HG03571 (cell line): ENCODE results near the gene SOX4.

Source experiments
- ATAC-seq: cut with Tn5 transposase; IDR thresholded peaks from one replicate; pipeline ENCODE4 v1.9.1; 2021; ENCODE audit not compliant: unreplicated experiment

Gene SOX4

DNA sequence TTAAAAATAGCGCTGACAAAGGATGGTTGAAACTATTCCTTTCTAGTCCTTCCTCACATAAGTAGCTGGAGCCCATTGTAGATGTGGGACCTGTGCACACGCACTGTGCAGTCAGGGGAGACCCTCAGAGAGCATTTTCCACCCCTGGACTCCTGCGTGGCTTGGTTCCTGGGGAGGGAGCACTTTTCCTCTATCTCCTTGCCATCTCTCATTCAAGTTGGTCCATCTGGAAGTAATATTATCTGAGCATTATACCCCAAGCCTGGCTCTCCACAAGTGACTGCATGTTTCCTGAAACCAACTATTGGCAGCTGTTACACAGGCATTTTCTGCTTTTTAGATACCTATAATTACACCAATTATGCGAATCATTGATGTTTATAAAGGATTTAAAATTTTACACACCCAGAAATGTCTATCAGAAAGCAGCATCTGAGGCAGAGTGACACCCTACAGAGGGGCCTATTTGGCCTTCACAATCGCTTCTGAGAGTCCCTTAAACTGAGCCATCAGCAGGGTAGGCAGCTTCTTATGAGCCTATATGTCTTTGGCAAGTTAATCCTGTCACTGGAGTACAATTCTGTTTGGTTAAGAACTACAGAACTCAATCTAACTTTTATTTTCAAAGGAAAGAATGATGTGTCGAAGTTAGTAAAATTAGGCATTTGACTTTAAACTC is 18.7 kb downstream of the SOX4 start:
- no peak for ATAC-seq

DNA sequence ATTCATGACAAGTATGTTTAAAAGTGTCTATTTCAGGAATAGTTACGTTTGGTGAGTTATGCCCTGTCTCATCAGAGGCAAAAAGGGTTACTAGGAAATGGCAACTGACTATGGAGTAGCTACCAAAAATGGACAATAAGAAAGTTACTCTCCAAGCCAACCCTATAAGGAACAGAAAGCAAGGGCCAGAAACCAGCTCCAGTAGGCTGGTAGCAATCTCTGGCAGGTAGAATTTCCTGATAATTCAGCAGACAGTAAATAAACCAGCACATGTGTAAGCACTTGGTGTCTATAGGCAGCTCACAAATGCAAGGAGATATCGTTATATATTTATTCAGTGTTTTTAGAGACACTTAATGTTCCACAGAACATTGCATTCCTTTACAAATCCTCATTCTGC is 20.3 kb downstream of the SOX4 start:
- ATAC-seq: no peak

DNA sequence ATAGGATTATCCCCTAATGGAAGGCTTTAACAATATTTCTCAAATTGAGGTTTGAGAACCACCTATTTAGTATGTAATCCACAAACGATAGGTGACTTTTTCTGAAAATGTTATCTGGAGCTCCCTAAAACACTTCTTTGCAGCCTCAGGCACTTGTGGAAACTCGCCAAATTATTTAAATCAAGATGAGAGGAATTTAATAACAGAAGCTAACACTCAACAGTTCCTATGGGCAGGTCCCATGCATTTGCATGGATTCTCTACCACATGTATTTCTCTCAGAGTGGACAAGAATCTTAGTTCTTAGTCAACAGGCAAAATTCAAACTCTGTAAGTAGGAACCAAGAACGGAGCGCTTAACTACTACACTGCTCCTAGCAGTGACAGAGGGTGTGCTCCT is 20.7 kb downstream of the SOX4 start:
- no peak for ATAC-seq

DNA sequence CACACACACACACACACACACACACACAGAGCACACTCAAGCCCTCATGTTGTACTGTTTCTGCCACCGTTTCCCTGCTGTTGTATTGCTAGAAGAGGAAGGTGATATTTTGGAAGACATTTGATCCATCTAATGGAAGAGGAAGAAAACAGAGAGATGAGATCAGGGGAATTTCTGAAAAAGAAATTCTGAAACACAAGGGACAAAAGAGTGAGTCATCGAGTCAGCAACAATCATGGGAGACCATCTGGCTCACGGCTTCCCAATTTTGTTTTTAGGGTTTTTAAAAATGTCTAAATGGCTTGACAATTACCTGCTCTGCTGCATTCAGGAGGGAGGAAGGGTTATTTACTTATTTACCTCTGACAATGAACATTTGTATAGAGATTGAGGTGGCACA is 22.0 kb downstream of the SOX4 start:
- ATAC-seq: no peak

DNA sequence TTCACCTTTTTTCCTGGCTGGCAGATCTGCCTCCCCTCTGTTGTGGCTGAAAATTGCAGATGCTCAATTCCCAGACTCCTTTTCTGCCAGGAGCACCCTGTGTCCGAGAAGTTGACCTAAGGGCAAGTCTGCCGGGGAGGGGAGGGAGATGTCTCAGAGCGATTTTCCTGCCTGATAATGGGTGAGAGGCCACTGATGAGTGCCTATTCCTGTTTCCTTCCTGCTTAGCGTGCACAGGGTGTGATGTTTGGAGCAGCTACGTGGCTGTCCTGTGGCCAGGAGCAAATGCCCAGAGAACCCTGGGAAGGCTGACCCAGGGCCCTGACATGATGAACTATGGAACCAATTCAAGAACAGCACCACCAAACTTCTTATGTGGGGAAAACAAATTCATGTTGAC is 22.5 kb downstream of the SOX4 start:
- ATAC-seq: no peak

DNA sequence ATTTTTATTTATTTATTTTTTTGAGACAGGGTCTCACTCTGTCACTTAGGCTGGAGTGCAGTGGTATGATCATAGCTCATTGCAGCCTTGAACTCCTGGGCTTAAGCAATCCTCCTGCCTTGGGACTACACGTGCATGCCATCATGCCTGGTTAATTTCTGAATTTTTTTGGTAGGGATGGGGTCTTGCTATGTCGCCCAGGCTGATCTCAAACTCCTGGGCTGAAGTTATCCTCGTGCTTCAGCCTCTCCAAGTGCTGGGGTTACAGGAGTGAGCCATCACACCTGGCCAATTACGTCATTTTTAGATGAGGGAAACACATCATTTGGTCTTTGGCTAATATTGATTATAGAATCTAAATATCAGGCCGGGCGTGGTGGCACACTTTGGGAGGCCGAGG is 32.1 kb downstream of the SOX4 start:
- ATAC-seq: no peak

DNA sequence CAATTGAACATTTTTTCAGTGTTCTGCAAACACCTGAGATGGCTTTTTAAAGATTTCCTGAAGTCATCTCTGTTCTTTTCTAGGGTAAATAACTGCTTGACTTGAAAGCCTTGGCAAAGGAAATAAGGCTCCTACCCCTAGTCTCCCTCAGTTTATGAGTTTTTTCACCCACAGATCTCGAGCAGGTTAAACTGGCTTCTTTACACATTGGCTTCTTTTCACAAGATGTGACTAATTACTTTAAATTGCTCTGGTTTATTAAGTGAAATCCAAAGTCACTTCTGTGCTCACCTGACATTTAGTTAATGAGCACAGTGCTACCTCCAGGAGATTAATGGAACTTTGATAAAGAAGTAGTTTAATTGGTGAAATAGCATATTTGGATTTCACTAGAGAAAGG is 33.2 kb downstream of the SOX4 start:
- no peak for ATAC-seq

DNA sequence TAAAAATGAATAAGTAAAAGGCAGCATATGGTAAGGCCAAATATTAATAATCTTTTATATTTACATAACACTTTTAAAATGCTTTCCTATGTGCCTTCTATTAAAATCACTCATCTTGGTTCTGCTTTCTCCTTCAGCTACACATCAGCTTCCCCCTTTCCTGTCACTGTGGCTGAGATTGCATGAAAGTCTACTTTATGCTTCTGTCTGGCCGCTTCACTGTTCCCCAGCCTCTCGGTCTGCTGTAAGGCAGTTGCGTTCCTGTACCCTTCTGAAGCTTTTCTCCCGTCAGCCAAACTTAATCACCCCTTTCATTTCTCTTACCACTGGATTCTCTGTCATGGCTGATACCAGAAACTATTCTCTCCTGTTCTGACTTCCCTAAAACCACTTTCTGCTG is 34.6 kb downstream of the SOX4 start:
- ATAC-seq: no peak

DNA sequence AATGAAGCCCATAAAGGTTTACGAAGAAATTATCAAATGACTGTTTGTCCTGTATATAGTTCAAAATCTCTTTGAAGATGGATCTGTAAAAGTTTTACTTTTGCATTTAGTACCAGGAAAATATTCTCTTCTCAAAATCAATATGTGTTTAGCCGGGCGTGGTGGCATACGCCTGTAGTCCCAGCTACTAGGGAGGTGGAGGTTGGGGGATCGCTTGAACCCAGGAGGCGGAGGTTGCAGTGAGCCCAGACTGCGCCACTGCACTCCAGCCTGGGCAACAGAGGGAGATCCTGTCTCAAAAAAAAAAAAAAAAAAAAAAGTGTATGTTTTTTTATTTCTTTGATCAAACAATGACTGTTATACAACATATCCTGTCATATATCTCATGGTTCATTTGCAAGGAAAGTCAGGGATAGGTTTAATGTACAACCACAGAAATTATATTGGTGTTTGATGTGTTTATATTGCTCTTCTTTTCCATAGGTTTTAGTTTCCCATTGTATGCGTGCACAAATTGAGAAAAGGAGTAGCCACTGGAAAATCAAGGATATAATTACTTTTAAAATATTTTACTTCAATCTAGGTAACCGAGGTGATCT is 40.1 kb downstream of the SOX4 start:
- ATAC-seq: no peak

DNA sequence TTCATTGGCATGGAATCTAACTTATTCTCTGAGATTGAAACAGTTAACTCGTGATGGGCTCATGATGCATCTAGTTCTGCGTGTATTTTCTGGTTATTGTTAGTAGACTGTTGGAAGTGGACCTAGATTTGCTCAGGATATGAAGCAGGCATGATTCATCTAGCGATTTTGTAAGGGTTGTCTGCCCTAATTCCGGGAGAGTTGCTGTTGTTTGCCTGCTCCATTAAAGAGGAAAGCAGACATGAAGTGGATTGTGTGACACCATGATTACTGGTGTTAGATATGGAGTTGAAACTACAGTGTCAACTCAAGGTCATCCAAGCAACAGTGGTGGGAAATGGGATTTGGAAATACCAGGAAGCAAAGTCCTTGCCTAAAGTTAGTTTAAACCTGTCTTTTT is 41.0 kb downstream of the SOX4 start:
- ATAC-seq: no peak

DNA sequence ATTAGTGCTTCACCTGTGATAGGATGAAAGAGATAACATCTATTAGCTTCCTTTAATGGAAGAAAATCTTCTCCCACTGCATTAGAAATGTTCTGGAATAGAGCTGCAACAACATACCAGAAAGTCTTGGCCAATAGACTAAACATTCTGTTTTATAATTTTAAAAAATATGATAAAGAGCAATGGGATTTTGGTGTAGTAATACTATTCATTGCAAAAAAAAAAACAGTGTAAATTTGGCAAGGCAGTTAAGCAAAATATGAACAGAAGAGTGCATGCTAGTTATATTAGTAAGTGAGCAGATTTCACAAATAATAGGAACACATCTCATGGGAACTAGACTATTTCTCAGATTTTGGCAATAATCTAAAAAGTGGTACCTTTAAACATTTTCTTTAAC is 43.3 kb downstream of the SOX4 start:
- no peak for ATAC-seq

DNA sequence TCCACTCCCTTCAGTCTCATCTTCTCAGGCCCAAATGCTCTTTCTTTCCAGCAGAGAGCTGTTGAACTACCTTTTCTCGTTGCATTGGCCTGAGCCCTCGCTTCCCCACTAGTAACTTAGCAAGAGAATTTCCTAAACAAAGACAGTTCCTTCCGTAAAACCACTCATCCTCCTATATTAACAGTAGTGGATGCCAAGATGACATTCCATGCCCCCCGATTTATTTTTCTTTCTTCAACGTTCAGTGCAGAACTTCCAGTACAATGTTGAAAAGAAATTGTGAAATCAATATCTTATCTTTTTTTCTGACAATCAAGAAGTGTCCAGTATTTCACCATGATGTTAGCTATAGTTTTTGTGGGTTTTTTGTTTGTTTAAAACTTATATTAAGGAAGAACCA is 45.8 kb downstream of the SOX4 start:
- ATAC-seq: no peak
